ENCODE measurements around the gene RHOH.

RHOH gene

DNA sequence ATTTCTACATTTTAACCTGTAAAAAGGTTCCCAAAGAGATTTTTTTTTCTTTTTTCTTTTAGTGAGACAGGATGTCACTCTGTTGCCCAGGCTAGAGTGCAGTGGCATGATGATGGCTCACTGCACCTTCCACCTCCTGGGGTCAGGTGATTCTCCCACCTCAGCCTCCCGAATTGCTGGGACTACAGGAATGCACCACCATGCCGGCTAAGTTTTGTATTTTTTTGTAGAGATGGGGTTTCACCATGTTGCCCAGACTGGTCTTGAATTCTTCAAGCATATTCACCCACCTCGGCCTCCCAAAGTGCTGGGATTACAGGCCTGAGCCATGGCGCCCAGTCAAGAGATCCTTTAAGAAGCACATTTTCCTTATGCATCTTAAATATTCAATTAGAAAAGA, 12.6 kb downstream of the RHOH start:
- no peak for DNase-seq

DNA sequence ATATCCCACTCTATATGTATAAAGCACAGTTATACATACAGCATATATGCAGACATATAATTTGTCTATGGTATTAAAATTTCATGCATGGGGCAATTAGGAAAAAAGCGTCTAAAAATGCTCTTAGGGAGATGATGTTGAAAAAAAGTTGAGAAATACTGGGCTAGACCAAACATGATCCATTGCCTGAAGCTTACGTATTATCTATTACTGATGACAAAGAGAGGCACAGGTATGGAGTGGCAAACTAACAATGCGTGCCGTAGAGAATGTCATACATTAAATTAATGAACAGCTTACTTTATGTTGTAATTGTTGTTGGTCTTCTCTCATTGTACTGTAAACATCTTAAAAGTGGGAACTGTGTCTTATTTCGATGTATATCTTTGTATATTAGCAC, 13.9 kb downstream of the RHOH start:
- no peak for DNase-seq

DNA sequence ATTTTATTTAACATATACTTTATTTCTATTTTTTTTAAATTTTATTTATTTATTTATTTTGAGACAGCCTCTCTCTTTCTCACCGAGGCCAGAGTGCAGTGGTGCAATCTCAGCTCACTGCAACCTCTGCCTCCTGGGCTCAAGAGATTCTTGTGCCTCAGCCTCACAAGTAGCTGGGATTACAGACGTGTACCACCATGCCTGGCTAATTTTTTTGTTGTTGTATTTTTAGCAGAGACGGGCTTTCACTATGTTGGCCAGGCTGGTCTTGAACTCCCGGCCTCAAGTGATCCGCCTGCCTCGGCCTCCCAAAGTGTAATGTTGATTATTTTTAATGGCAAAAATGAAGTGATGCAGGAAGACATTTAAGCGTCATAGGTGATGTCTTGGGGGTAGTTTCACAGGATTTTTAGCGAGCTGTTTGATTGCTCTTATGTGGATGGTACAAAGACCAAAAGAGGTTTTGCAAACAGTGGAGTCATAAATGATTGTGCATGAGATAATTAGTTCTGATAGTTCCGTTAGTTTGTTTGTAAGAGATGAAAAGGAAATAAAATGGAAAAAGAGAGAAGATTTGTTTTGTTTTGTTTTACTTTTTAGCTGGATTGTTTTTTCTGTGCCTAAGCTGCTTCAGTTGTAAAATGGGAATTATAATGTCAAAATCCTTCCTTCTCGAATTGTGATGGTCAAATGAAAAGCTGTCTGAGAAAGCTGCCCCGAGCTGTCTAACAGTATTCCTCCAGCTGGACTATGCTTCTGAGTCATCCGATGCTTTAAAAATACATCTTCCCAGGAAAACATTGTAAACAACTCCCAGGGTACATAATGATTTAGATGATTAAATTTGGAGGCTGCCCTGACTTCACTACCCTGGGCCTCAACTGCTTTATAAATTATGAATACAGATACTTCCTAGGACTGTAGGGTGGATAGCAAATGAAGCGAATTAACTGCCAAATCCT, 14.7 kb downstream of the RHOH start:
- DNase-seq = no peak

DNA sequence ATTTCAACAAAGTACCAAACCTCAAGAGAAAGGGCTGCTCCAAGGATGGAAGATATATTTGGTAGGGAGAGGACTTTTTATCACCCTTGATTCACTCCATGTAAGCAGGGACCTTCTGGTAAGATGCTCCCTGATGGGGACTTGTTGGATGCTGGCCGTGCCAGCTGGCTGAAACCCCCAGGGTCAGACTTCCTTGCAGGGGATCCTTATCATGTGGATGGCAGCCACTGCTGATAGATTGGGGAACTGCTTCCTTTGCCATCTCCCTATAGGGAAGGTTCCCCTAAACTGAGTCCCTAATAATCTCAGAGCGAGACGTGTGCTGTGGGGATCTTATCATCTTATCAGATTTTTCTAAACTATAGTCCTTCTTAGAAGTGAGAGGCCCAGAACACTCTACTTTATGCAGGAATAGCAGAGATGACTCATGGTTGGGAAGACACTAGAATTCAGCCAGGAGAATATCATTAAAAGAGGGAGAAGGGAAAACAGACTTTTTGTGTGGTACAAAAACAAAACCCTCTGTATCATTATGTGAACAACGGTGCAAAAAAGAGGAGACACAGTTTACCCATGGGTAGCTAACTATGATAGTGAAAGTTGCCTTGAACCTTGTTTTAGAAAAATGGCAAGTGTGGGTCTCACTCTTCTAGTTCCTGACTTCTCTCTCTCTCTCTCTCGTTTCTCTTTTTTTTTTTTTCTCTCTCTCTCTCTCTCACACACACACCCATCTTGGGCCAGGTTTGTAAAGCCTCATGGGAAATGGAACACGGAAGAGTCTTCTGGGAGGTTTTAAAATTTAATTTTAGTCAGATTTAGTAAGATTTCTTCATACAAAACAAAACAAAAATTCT, 16.1 kb downstream of the RHOH start:
- DNase-seq = no peak

DNA sequence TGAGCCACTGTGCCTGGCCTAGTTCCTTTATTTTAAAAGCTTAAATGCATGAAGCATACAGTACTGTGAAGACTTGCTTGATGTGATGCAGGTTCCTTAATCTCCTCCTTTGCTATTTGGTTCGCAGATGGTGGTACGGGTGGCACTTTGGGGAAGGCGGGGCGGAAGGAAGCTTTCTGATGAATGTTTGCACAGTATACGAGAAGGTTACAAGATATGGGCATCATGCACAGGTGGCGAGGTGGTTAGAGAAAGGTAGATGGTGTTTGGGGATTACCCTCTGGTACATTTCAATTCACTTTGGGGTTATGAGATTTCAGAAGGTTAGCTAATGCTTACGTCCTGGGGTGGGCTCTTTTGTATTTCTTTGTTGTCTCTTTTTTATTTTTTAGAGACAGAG, 17.2 kb downstream of the RHOH start:
- DNase-seq = no peak

DNA sequence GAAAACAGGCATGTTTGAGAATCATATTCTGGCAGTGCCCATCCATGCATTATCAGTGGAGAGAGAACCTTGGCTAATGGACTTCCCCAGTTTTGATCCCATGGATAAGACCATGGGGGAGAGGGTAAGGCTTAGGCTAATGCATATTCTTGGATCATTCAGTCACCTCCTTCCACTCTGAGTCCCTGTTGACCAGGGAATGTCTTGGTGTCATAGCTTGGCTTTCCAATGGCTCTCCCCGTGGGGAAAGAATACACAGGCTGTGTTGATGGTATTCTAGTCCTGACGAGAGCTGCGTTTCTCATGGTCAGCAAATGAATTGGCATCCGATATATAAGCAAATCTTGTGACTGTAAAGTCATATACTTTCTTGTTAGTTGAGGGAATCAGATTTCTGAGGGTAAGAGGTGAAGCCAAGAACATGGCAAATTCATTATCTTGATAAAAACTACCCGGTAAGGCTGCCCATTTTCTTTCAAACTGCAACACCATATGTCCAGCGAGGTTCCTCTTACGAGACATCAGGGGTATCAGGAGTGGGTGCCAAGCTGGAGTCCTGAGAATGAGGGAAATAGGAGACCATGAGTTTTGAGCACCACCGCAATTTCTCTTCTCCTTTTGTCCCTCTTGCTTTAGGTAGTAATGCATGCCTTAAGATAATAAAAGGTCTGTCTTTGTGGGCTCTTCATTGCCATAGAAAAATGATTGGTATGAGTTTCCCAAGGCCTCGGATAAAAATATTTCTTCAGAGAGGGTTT, 18.0 kb downstream of the RHOH start:
- no peak for DNase-seq

DNA sequence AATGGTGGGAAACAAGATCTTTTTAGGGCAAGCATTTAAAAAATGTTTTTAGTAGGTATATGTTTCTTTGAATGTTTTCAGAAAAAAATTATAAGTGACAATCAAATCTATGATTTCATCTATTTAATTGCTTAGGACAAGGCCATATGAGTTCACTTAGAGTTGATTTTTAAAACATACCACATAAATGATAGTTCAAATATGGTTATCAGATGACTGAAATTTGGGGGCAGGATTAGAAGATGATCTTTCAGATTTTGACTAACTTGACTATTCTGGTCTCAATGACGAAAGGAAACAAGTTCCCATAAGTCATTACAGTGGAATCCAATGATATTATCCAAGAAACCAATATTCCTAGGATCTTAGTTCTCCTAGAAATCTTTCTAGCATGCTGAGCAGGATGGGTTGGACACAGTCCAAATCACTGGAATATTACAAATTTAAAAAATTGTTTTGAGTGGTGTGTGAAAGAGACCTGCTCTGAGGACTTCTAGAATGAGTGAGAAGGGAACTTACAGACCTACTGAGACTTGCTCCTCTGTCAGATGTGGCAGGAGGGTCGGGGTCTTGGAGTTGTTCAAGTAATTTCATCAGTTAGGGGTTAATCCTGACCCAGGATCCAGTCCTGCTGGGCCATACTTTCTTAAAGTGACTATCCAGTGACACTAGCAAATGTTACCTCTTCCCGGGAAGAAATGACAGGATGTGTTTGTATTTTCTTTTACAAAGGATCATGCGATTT, 20.0 kb downstream of the RHOH start:
- DNase-seq = no peak

DNA sequence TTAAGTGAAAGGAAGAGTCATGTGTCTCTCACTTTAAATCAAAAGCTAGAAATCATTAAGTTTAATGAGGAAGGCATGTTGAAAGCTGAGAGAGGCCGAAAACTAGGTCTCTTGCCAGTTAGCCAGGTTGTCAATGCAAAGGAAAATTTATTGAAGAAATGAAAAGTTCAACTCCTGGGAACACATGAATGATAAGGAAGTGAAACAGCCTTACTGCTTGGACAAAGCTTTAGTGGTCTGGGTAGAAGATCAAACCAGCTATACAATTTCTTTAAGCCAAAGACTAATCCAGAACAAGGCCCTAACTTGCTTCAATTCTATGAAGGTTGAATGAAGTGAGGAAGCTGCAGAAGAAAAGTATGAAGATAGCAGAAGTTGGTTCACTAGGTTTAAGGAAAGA, 24.9 kb downstream of the RHOH start:
- DNase-seq = no peak

DNA sequence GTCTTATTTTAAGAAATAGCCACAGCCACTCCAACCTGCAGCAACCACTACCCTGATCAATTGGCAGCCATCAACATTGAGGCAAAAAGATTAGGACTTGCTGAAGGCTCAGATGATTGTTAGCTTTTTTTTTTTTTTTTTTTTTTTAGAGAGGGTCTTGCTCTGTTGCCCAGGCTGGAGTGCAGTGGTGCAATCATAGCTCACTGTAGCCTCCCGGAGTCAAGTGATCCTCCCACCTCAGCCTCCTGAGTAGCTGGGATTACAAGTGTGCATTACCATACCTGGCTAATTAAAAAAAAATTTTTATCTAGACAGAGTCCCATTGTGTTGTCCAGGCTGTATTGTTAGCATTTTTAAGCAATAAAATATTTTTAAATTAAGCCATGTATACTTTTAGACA, 26.5 kb downstream of the RHOH start:
- no peak for DNase-seq

DNA sequence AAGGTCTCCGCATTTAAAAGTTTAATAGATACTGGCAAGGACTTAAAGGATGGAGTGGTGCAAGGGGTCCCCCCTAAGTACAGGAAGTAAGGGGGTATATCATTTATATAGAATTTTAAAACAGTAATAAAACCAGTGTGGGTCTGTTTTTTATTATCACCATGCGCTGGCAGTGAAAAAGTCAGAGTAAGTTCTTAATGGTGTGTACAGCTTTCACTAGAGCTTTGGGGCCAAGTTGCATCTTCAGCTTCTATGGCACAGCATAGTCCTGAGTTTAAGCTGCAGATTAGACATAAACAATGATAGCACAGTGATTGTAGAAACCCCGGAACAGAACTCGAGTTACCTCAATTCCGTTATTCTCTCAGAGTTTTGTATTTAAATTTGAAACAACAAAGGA, 27.6 kb downstream of the RHOH start:
- DNase-seq = no peak

DNA sequence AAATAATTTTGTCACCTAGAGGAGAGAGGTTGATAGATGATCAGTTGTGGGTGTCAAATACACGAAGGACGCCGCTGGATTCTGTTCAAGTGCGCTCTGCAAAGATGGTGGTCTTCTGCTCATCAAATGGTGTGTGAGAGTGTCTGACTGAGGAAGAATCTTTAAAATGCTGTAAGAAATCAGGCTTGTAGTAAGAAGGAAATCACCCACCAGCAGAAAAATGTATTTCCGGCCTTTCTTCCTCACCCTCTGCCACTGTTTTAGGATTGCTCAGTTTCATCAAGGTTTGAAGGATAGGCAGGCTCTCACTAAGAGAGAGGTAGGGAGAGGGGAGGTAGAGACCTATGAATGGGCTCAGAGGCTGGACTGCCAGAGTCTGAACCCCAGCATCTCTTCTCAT, 28.7 kb downstream of the RHOH start:
- DNase-seq = no peak

DNA sequence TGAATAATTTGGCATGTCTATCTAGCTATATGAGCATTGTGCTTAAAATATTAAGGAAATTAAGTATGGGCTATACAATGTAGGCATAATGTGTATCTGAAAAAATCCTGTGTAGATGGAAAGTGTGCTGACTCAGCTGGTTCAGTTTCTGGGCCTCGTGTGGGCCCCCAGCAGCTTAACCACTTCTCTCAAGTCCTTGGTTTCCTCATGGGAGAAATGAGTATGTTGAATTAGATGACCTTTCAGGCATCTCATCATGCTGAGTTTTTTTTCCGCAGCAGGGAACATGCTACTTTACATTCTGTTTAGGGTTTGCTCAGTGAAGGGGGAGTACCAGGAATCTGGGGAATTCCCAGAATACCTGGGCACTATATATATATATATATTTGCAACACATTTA, 30.5 kb downstream of the RHOH start:
- no peak for DNase-seq

DNA sequence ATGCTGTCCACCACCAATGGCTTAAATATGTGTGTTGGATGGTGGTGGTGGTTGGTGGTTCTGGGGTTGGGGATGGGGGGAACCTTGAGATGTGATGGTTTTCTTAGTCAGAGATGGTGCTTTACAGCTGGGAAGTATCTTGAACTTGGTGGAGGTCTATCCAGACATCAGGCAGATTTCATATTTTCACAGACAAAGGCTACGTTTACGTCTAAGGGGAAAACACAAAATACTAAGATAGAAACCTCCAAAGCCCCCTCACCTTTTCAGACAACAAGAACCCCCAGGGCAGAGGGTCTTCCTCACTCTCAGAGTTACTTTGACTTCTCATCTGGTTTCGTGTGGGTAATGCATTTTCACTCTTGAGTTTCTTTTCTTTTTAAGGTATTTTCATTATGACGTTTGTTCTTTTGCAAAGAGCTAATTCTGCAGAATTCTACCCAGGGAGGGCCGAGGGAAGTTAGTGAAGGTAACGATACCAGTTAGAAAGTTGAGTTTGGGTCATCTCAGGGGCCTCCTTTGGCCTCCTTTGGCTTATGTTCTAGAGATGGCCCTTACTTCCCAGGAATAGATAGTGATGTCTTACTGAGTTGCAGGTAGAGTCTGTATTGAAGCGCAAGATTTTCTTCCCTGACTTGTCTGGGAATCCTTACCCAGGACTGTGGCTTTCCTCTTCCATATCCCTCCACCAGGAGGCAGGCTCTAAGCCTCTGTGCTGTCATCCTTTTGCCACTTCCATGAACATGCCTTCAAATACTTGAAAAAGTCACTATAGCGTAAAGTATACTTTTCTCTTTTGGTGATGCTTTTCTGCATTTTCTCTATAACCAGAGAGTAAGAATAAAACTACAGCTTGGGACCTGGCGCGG, 31.9 kb downstream of the RHOH start:
- no peak for DNase-seq

DNA sequence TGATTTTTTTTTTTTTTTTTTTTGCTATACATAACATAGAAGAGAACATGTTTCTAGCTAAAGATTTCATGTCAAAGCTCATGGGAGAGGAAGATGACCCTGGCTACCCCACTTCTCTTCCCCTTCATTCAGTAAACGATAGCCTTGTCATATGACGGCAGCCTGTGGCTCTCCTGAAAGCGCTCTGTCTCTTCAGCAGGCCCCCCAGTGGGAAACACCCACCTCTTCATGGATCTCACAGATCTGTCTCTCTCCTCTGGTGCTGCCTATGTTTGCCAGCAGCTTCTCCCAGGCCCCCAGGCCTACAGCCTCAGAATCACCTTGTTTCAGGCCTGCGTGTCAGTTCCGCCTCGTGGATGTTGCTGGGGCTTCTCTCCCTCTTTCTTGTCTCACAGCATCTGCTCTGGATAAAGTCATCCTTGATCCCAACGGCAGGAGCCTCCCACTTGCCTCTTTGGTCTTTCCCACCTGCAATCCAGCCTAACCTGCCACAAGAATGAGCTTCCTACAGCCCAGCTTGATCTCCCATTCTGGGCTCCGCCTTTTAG, 34.6 kb downstream of the RHOH start:
- no peak for DNase-seq

DNA sequence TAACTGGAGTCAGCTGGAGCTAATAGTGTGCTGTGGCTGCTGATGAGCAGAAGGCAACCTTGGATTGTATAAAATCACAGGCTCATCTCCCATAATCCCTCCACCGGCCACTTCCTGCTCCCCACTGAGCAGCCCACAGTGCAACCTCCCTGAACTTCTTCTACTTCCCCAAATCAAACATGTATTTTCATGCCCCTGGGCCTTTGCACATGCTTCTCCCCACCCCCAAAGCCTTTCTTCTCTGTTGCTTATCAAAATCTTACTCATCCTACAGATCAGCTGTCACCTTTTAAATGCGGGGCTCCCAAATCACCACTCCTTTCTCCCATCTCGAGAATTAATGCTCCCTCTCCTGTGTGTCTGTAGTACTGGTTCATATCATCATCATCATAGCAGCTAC, 35.8 kb downstream of the RHOH start:
- no peak for DNase-seq

DNA sequence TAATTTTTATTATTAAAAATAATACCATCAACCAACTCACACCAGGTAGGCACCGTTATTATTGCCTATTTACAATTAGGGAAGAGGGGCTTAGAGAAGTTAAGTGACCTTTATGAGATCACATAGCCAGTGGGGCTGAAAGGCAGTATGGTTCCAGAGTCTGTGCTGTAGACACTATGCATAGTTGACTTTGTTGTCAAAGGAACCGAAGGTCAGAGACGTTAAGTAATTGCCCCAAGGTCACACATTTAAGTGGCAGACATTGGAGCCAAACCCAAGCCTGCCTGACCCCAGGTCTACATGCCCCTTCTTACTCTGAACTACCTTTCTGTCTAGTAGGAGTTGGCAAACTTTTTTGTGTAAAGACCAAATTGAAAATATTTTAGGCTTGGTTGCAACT, 36.4 kb downstream of the RHOH start:
- no peak for DNase-seq

DNA sequence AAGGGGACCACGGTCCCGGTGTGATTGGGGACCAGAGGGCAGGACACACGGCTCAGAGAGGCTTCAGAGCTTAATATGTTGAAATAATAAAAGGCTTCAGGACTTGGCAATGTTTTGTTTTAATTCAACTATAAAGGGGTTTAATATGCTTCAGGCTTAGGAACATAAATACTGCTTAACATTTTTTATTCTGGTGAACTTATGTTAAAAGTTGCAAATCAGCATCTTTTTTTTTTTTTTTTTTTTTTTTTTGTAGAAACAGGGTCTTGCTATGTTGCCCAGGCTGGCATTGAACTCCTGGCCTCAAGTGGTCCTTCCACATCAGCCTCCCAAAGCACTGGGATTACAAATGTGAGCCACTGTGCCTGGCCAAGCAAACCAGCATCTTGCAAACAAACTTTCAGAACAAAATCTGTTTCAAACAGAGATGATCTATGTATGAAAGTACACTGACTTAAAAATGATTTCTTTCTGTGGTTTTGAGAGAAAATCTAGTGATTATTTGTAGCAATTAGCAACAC, 37.7 kb downstream of the RHOH start:
- no peak for DNase-seq

DNA sequence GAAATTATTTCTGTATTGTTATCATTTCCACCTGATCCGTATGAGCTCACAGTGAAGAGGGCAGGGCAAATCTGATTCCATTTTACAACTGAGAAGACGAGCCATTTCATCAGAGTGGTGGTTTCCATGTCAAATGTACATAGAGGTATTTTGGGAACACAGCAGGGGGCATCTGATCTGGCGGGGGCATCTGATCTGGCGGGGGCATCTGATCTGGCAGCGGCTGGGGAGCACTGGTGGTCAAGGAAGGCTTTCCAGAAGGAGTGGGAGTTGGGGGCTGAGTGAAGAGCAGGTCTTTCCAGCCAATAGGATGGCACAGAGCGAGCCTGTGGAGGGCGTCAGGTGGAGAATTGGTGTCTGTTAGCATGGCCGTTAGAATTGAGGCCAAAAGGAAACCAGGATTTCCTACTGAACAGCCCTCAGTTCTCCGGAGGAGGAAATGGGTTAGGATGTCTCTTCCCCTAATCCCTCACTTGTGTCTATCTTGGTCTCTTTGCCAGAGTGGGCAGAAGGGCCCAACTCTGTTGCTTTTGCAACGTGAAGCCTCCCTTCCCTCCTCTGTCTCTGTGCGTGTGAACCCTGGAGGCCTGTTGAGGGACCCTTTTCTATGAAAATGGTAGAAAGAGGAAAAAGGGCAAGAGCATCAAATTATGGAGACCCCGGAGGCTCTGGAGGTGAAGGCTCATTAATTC, 41.3 kb downstream of the RHOH start:
- no peak for DNase-seq

DNA sequence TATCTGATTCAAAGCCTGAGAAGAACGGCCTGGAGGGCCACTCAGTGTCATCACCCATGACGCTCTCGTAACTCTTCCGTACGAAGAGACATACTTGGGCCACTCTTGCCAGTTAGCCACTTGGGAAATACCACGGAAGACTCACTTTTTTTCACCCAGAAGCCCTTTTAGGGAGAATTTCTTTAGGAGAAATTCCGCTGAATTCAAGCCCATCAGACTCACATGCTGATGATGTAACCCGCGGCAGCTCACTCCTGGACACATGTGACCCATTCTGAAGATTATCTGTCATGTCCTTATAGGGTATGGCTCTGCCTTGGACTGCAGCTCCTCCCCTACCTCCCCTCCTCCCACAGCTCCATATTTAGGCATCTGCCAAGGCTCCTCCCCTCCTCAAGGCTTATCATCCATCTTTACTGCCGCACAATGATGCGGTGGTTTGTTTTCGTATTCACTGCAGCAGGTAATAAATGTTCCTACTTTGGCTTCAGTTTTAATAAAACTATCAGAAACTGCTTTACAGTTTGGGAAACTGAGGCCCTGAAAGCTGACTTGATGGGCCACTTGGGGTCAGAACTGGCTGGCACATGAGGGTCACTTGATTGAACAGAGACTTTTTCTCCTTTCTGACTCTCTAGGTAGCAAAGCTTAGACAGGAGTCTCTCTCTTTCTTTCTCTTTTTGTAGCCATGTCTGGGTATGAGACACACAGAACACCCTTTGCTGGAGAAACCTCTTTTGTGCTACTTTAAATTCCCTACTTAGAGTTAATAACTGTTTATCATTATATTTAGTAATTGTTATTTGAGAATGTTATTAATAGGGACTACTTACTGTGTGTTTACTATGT, 42.1 kb downstream of the RHOH start:
- no peak for DNase-seq

Measured in DMS153 (cell line).